Astrocyte (in vitro differentiated cells and primary cell): ENCODE results near the gene XYLT1. TPM values are rescaled to one million over a fixed set of nuclear protein-coding genes. Genes with fewer than 3 reads are reported as not detected.

ENCODE experiments used
- DNase-seq: peaks from one replicate; pipeline ENCODE4 v3.0.0-alpha.2; 2010; ENCODE audit warnings: low read depth
- FAIRE-seq: peaks from 2 replicates; lab custom pipeline; 2011; peaks lifted over from hg19 to GRCh38; lab: Jason Lieb, UNC
- H2AFZ ChIP-seq: 2 replicates; pipeline ENCODE4 v1.6.0; 2012; ENCODE audit warnings: low read depth, low read length, inconsistent platforms
- H3K27ac ChIP-seq: 2 replicates; pipeline ENCODE4 v1.5.1; 2011; ENCODE audit warnings: low read depth, low read length, inconsistent platforms
- H3K27me3 ChIP-seq: 2 replicates; pipeline ENCODE4 v1.6.0; 2011; ENCODE audit warnings: low read length, inconsistent platforms; ENCODE audit not compliant: insufficient read depth
- H3K36me3 ChIP-seq: 2 replicates; pipeline ENCODE4 v1.5.1; 2011; ENCODE audit warnings: low read length, inconsistent platforms; ENCODE audit not compliant: insufficient read depth
- H3K4me1 ChIP-seq: 2 replicates; pipeline ENCODE4 v1.5.1; 2011; ENCODE audit warnings: low read length, inconsistent platforms; ENCODE audit not compliant: insufficient read depth
- H3K4me2 ChIP-seq: 2 replicates; pipeline ENCODE4 v1.6.0; 2012; ENCODE audit warnings: low read length, inconsistent platforms
- H3K4me3 ChIP-seq: 2 replicates; pipeline ENCODE4 v1.5.1; 2011; ENCODE audit warnings: low read depth, mild to moderate bottlenecking, low read length, inconsistent platforms; ENCODE audit not compliant: insufficient read depth
- H3K79me2 ChIP-seq: 2 replicates; pipeline ENCODE4 v1.6.0; 2012; ENCODE audit warnings: mild to moderate bottlenecking, low read length, inconsistent platforms; ENCODE audit not compliant: insufficient read depth
- H3K9ac ChIP-seq: 2 replicates; pipeline ENCODE4 v1.6.0; 2012; ENCODE audit warnings: mild to moderate bottlenecking, low read length, inconsistent platforms
- H3K9me3 ChIP-seq: 2 replicates; pipeline ENCODE4 v1.5.1; 2012; ENCODE audit warnings: low read depth, mild to moderate bottlenecking, low read length, inconsistent platforms; ENCODE audit not compliant: insufficient read depth
- H4K20me1 ChIP-seq: 2 replicates; pipeline ENCODE4 v1.6.0; 2012; ENCODE audit warnings: low read length, inconsistent platforms; ENCODE audit not compliant: insufficient read depth
- H3K27ac Mint-ChIP-seq: one replicate; pipeline ENCODE4 v1.8.0; 2021; ENCODE audit warnings: mild to moderate bottlenecking, mixed read lengths; ENCODE audit not compliant: unreplicated experiment
- H3K27me3 Mint-ChIP-seq: one replicate; pipeline ENCODE4 v1.8.0; 2021; ENCODE audit warnings: low read depth, mixed read lengths; ENCODE audit not compliant: unreplicated experiment
- H3K36me3 Mint-ChIP-seq: one replicate; pipeline ENCODE4 v1.8.0; 2021; ENCODE audit warnings: low read depth, mixed read lengths; ENCODE audit not compliant: unreplicated experiment
- H3K4me1 Mint-ChIP-seq: one replicate; pipeline ENCODE4 v1.8.0; 2021; ENCODE audit warnings: low read depth, mixed read lengths; ENCODE audit not compliant: unreplicated experiment
- H3K4me3 Mint-ChIP-seq: one replicate; pipeline ENCODE4 v1.8.0; 2021; ENCODE audit warnings: mild to moderate bottlenecking, moderate library complexity, mixed read lengths; ENCODE audit not compliant: unreplicated experiment
- H3K9me3 Mint-ChIP-seq: one replicate; pipeline ENCODE4 v1.8.0; 2021; ENCODE audit warnings: mild to moderate bottlenecking, mixed read lengths; ENCODE audit not compliant: unreplicated experiment
- EZH2 ChIP-seq: IDR thresholded peaks from 2 replicates; pipeline ENCODE4 v1.6.1; 2012; ENCODE audit warnings: mild to moderate bottlenecking, low read length, inconsistent platforms; ENCODE audit not compliant: insufficient read depth
- total RNA-seq: library from RNA; stranded (reverse); gene quantifications from 2 replicates; pipeline ENCODE4 v1.2.1, GENCODE V29; 2021
- TF ChIP-seq, protein P1 (sequence below): IDR thresholded peaks from 2 replicates; pipeline ENCODE4 v1.5.1; 2011; ENCODE audit warnings: low read depth, mild to moderate bottlenecking, inconsistent platforms, low read length, moderate library complexity; ENCODE audit not compliant: insufficient read depth

Gene XYLT1
- total RNA-seq, 1 donor from 2014 or later: 22.9 TPM

DNA sequence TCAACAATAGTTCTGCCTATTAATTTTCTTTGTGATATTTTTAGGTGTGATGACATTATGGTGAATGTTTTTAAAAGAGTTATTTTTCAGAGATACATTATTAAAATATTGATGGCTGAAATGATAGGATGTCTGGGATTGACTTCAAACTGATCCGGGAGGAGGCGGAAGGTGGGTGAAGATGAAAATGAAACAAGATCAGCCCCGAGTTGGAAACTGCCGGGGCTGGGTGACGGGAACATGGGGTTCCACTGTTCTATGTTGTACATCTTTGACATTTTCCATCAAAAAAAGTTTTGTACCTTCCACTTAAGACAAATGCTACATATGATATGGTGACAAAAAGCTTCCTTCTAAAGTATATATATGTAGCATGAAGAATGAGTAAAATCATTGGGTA lies 336.9 kb downstream of the XYLT1 start:
- H3K27ac Mint-ChIP-seq: no peak overlapping the region
- no peak overlapping the region for H3K27ac ChIP-seq
- TF ChIP-seq, protein P1, sequence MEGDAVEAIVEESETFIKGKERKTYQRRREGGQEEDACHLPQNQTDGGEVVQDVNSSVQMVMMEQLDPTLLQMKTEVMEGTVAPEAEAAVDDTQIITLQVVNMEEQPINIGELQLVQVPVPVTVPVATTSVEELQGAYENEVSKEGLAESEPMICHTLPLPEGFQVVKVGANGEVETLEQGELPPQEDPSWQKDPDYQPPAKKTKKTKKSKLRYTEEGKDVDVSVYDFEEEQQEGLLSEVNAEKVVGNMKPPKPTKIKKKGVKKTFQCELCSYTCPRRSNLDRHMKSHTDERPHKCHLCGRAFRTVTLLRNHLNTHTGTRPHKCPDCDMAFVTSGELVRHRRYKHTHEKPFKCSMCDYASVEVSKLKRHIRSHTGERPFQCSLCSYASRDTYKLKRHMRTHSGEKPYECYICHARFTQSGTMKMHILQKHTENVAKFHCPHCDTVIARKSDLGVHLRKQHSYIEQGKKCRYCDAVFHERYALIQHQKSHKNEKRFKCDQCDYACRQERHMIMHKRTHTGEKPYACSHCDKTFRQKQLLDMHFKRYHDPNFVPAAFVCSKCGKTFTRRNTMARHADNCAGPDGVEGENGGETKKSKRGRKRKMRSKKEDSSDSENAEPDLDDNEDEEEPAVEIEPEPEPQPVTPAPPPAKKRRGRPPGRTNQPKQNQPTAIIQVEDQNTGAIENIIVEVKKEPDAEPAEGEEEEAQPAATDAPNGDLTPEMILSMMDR: no peak
- no peak for TF ChIP-seq EZH2
- no peaks in the 10 kb centered on the region for H3K4me1 Mint-ChIP-seq
- H3K9ac ChIP-seq: no peak overlapping the region
- peaks cover 53% of the 10 kb centered on the region for H4K20me1 ChIP-seq
- peaks cover 2% of the 10 kb centered on the region for H3K27me3 Mint-ChIP-seq
- H2AFZ ChIP-seq: no peak overlapping the region
- H3K36me3 ChIP-seq: peaks cover 27% of the 10 kb centered on the region
- peaks cover 26% of the 10 kb centered on the region for H3K36me3 Mint-ChIP-seq
- no peak overlapping the region for H3K4me3 Mint-ChIP-seq
- H3K9me3 ChIP-seq: no peaks in the 10 kb centered on the region
- no peak for DNase-seq
- H3K4me3 ChIP-seq: no peak overlapping the region
- no peaks in the 10 kb centered on the region for H3K4me1 ChIP-seq
- no peaks in the 10 kb centered on the region for H3K79me2 ChIP-seq
- FAIRE-seq: no peak
- H3K9me3 Mint-ChIP-seq: no peaks in the 10 kb centered on the region
- H3K27me3 ChIP-seq: no peaks in the 10 kb centered on the region
- H3K4me2 ChIP-seq: no peak overlapping the region

DNA sequence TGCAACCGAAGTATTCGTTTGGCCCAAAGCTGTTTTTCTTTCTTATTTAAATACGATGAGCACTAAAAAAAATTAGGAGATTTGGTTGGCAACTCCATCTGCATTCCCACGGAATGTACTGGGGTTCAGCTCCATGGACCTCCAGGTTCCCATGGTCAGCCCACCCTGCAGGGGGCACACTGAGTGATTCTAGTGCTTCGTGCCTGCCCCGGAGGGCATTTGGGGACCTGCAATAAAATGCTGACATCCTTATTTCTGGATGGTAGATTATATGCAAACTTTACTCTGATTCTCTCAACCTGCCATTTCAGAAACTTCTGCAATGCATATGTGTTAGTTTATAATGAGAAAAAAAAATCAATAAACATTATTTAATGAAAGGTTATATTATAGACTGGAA lies 339.4 kb downstream of the XYLT1 start:
- peaks cover 31% of the 10 kb centered on the region for H3K36me3 Mint-ChIP-seq
- Histone ChIP-seq H4K20me1 (peaks cover 40% of the 10 kb centered on the region), H3K4me3 (no peak overlapping the region), H3K27ac (no peak overlapping the region), H3K9me3 (no peaks in the 10 kb centered on the region), H3K27me3 (no peaks in the 10 kb centered on the region), H2AFZ (no peak overlapping the region), H3K9ac (no peak overlapping the region), H3K79me2 (no peaks in the 10 kb centered on the region), H3K4me2 (no peak overlapping the region), H3K4me1 (no peaks in the 10 kb centered on the region), H3K36me3 (peaks cover 22% of the 10 kb centered on the region)
- no peak overlapping the region for H3K4me3 Mint-ChIP-seq
- no peak for FAIRE-seq
- peaks cover 2% of the 10 kb centered on the region for H3K27me3 Mint-ChIP-seq
- no peak for DNase-seq
- no peaks in the 10 kb centered on the region for H3K4me1 Mint-ChIP-seq
- H3K27ac Mint-ChIP-seq: no peak overlapping the region
- TF ChIP-seq, protein P1: no peak
- no peak for TF ChIP-seq EZH2
- no peaks in the 10 kb centered on the region for H3K9me3 Mint-ChIP-seq

DNA sequence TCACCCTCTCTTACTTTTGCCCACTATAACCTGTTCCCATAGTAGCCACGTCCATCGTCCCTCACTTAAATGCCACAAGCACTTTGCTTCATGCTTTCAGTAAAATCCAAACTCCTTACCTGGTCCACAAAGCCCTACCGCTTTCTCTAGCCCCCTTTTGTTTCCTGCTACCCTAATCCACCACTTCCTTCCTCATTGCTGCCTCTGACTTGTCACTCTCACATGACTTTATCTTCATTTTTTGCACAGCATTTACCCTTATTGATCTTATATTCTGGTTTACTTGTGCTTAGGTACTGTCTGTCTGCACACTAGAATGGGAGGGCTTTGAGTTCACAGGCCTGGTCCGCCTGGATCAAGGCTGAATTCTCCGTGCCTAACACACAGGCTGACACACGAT lies 340.0 kb downstream of the XYLT1 start:
- TF ChIP-seq EZH2: no peak
- TF ChIP-seq, protein P1: no peak
- H3K4me3 Mint-ChIP-seq: no peak overlapping the region
- H3K36me3 Mint-ChIP-seq: peaks cover 36% of the 10 kb centered on the region
- peaks cover 2% of the 10 kb centered on the region for H3K27me3 Mint-ChIP-seq
- Histone ChIP-seq H2AFZ (no peak overlapping the region), H3K4me2 (no peak overlapping the region), H3K27me3 (no peaks in the 10 kb centered on the region), H3K27ac (no peak overlapping the region), H3K79me2 (no peaks in the 10 kb centered on the region), H3K9me3 (no peaks in the 10 kb centered on the region), H3K36me3 (peaks cover 24% of the 10 kb centered on the region), H3K9ac (no peak overlapping the region), H3K4me3 (no peak overlapping the region), H3K4me1 (no peaks in the 10 kb centered on the region), H4K20me1 (peaks cover 40% of the 10 kb centered on the region)
- H3K9me3 Mint-ChIP-seq: no peaks in the 10 kb centered on the region
- H3K27ac Mint-ChIP-seq: no peak overlapping the region
- DNase-seq (no peak), FAIRE-seq (no peak)
- H3K4me1 Mint-ChIP-seq: no peaks in the 10 kb centered on the region
